Suppressor macrophage treated with lipopolysaccharide for 4 hours (primary cell): ENCODE results near the gene CEP164.
A peak's percentile ranks its signal among the peaks of the same experiment; 100 is the strongest.

Experiments used
- DNase-seq: peaks from one replicate; pipeline ENCODE4 v3.0.0-alpha.2; 2020

CEP164 gene

DNA sequence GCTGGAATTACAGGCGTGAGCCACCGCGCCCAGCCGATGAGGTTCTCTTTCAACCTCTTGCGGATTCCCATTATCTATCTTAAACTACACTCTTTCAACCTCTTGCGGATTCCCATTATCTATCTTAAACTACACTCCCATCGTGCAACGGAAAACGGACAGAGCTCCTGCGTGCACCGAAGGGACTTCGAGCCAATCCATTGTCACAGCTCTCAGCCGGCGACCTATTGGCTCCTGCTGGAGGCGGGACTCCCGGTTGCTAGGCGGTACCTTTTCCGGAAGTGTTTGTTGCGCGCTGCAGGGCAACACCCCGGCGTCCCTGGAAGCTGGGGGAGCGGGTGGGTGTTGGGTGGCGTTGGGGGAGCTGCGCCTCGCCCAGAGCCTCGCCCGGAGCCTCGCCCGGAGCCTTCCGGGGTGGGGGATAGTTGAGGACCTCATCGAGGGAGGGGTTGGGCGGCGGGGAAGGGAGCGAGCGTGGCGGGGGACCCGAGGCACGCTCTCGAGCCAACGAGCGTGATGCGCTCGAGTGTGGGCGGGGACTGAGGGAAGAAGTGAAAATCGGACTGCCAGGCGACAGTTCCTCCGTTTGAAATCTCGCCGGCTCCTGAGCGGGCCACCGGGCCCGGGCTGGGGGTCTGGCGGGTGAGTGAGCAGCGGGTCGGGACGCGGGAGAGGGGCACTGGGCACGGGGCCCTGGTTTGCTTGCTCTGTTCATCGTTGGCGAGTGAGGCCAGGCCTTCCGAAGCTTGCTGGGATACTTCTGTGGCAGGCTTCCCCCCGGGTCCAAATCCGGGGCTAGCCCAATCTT, at the start of gene CEP164:
CEP164 (plus strand) TSS at position 288 of the 808 bp plus-strand sequence. CDS start 10,733 bp downstream, outside the sequence.
- DNase-seq, result peak; percentile 97

- peak; percentile 4 for DNase-seq
Measured at GRCh38 chr11:117278347-117278746, 49.3 kb upstream of the CEP164 start.

- DNase-seq, result no peak
Measured at GRCh38 chr11:117279711-117280376, 47.8 kb upstream of the CEP164 start.

DNA sequence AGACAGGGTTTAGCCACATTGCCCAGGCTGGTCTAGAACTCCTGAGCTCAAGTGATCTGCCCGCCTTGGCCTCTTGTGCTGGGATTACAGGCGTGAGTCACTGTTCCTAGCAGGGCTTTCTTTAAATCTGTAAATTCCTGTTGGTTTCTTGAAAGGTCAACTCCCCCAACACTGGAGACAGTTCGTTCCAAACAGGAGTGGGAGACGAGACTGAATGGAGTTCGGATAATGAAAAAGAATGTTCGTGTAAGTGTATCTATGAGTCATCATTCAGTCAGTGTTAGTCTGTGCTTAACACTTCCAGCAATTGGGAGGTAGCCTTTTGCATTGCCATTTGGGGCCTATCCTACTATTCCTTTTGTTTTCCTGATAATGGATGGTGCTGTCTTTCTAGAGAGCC, 46.5 kb upstream of the CEP164 start:
- no peak for DNase-seq

DNA sequence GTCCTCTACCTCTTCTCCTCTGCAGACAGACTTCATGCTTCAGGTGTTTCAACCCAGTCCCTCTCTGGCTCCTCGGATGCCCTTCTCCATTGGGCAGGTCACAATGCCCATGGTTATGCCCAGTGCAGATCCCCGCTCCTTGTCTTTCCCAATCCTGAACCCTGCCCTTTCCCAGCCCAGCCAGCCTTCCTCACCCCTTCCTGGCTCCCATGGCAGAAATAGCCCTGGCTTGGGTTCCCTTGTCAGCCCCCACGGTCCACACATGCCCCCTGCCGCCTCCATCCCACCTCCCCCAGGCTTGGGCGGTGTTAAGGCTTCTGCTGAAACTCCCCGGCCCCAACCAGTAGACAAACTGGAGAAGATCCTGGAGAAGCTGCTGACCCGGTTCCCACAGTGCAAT, 45.8 kb upstream of the CEP164 start:
- DNase-seq, result no peak

GRCh38 chr11:117282956-117283355, 44.7 kb upstream of the CEP164 start:
- no peak for DNase-seq

DNA sequence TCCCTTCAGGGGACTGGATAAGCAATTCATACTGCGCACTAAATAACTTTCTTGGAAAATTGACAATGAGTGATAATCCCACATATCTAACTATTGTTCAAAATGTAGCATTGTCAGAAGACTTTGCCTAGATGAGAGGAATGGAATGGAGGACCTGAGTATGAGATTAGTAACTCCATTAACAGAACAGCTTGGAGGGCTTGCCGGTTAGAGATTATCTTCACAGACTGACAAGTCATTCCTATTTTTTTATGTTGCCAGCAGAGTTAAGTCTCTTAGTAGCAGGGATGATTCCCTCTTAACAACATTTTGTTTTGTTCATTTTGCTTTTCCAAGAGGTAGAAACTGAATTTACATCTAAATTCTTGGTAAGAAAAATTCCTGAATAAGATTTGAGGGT, 43.6 kb upstream of the CEP164 start:
- no peak for DNase-seq

- DNase-seq, result no peak
Measured at GRCh38 chr11:117286588-117286987, 41.1 kb upstream of the CEP164 start.

- DNase-seq, result no peak
Measured at GRCh38 chr11:117287668-117288067, 40.0 kb upstream of the CEP164 start.

- no peak for DNase-seq
Measured at GRCh38 chr11:117289795-117290194, 37.9 kb upstream of the CEP164 start.

DNA sequence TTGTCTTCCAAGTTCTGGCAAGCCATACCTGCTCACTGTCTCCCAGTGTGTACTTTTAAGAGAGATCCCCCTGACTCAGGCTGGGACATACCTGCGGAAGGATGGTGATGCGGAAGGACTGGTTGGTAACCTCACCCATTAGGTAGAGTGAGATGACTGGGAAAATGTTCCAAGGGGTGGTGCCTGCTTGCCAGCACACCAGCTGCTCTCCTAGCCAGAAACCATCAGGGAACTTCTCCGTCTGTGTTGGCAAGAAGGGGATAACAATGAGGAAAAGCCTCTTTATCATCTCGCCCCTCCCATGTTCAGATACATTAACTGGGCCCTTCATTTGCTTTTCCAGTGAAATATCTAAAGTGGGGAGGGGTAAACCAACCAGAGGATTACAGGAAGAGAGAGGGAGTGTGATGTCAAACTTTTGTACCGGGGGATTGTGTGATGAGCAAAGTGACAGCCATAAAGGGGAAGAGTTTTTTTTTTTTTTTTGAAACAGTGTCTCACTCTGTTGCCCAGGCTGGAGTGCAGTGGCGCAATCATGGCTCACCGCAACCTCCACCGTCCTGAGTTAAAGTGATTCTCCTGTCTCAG, 36.8 kb upstream of the CEP164 start, which contains the start of gene BACE1-AS:
BACE1-AS (plus strand) TSS at position 538 of the 588 bp plus-strand sequence.
- DNase-seq, result no peak

GRCh38 chr11:117292616-117293015, 35.0 kb upstream of the CEP164 start:
- no peak for DNase-seq

- no peak for DNase-seq
Measured at GRCh38 chr11:117295438-117296137, 32.1 kb upstream of the CEP164 start.

- no peak for DNase-seq
Measured at GRCh38 chr11:117296881-117297280, 30.8 kb upstream of the CEP164 start.

- DNase-seq, result no peak
Measured at GRCh38 chr11:117298195-117298594, 29.5 kb upstream of the CEP164 start.

DNA sequence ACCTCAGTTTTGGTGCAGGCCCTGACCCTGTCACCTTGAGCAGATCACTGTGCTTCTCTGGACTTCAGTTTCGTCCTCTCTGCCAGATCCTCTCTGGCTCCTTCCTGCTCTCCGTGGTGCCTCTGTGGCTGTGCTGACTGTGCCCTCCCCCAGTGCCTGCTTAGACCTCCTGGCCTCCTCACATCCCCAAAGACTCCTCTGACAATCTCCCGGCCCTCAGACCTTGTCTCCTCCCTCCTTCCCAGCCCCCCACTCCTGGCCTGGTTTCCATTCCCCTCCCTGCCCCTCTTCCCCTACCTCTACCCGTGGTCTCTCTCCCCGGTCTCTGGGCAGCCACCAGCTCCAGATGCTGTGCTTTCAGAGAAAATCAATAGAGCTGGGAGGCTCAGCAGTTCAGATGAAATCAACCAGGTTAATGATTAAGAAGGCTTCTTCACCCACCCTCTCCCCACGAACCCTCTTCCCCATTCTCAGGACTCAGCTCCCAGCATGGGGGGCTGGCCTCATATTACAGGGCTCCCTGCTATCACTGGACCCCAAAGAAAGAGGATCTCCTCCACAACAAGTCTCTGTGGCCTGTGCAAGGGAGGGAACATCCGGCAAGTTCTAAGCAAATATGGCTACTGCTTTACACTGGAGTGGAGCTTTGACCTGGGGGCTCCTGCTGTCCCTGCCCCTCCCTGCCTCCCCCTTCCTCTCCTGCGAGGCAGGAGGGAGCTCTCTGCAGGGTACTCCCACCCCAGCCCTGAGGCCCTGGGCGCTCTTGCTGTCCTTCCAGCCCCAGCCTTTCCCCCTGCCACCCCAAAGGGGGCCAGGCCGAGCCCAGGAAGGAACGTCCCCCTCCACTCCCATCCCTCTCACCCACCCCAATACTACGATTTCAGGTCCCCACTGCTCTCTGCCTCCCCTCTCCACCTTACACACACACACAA, 28.0 kb upstream of the CEP164 start:
- DNase-seq, result no peak

GRCh38 chr11:117300283-117300663, 27.4 kb upstream of the CEP164 start:
- DNase-seq, result no peak

DNA sequence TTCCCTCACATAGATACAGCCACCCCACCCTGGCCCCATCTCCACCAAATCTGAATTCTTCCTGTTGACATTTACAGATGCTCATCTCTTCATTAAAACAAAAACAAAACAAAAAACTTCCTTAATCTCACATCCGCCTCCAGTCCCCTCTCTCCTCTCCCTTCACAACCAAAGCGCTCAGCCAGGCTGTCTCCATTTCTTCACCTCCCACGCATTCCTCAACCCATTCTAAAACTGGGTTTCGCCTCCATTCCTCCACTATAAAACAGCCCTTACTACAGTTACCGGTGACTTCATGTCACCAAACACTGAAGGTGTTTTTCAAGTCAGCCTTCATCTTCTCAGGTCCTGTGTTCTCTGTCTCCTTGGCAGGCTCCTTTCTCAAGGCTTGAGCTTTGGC, 26.9 kb upstream of the CEP164 start:
- DNase-seq, result no peak

DNA sequence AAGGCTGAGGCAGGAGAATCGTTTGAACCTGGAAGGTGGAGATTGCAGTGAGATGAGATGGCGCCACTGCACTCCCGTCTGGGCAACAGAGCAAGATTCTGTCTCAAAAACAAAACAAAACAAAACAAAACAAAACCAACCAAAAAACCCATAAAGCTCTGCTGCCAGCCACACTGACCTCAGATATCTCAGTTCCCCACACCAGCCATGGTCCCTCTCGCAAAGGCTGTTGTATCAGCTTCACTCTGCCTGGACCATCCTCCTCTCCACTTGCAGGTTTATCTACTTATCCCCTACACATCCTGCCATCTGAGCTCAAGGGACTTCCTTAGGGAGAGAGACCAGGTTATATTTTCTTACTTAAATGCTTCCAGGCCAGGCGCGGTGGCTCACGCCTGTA, 25.4 kb upstream of the CEP164 start:
- DNase-seq, result no peak

- DNase-seq, result no peak
Measured at GRCh38 chr11:117303101-117303500, 24.6 kb upstream of the CEP164 start.

DNA sequence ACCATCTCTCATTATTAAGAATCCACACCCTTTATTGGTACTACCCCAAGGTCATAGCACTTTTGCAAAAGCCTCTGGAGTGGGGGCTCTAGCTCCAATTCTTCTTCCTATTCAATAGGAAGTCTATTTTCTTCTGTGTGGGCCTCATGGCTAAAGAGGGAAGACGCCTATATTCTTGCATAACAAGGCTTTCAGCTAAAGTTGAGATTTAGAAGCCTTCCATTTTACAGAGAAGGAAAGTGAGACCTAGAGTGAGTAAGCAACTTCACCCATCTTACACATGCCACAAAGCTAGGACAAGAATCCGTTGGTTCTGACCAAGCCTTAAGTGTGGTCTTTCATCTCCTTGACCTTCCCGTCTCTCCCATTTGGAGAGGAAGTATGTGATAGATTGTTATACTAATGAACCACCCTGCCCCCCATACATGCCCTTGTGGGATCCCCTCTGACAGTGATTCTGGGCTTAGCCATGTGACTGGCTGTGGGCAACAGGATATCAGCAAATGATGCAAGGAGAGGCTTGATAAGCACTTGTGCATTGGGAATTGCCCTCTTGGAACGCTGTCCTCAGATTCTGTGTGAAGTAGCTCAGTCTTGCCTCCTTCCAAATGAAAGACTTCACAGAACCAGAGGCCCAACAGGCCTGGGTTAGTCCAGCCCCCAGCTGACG, 23.9 kb upstream of the CEP164 start:
- DNase-seq, result peak; percentile 36

- DNase-seq, result no peak
Measured at GRCh38 chr11:117305145-117305544, 22.5 kb upstream of the CEP164 start.
